Stimulated activated memory B cell treated with anti-CD40 and anti-IgM and Interleukin-4, amounts not matched to agents 10 μg/mL and 1 μg/mL and 100 μg/mL, for 72 hours (primary cell): ENCODE data around the gene TYW1.
"Not testable (repeated sequence)": the region's sequence is repeated elsewhere in the genome, so short reads cannot be mapped to it uniquely, and the experiment has no call there.

Experiments
- ATAC-seq: fragments of 150-1000 bp; cut with Tn5 transposase; 2 replicates; pipeline ENCODE4 v1.10.0; 2021
- H3K27ac Mint-ChIP-seq: one replicate; pipeline ENCODE4 v1.8.0; 2022; ENCODE audit warnings: mild to moderate bottlenecking, mixed read lengths
- H3K27me3 Mint-ChIP-seq: one replicate; pipeline ENCODE4 v1.8.0; 2022; ENCODE audit warnings: mixed read lengths
- H3K36me3 Mint-ChIP-seq: one replicate; pipeline ENCODE4 v1.8.0; 2022; ENCODE audit warnings: mixed read lengths
- H3K4me1 Mint-ChIP-seq: one replicate; pipeline ENCODE4 v1.8.0; 2022; ENCODE audit warnings: mixed read lengths
- H3K4me3 Mint-ChIP-seq: one replicate; pipeline ENCODE4 v1.8.0; 2022; ENCODE audit warnings: mild to moderate bottlenecking, moderate library complexity, mixed read lengths
- H3K9me3 Mint-ChIP-seq: one replicate; pipeline ENCODE4 v1.8.0; 2022; ENCODE audit warnings: mixed read lengths

Gene TYW1

DNA sequence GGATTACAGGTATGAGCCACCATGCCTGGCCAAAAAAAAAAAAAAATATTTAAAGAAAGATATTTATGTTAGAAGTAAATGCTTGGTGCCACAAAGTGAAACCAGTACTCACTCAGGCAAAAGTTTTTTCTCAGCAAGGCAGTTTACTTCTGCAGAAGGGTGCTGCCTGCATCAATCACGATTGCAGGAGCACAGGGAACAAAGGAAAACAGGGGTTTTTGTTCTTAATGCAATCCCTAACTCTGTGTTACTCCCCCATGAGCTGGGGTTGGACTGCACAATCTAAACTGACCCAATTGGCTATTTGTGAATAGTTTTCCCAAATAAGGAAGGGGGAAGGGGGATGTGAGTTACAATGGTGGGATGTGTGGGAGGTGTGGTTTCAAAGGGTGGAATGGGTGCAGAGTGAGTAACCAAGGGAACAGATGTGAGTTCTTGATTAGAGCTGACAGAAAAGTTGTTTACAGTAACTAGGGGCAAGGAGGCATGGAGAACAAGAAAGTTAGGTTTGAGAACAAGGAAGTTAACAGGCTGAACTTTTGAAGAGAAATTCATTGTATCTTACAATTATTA is 255.4 kb downstream of the TYW1 start:
- Mint-ChIP-seq H3K9me3 (peaks cover 6% of the 10 kb centered on the region), H3K27ac (no peak overlapping the region), H3K4me1 (no peaks in the 10 kb centered on the region), H3K36me3 (peaks cover 44% of the 10 kb centered on the region), H3K4me3 (no peak overlapping the region), H3K27me3 (no peaks in the 10 kb centered on the region)
- ATAC-seq, result no peak

DNA sequence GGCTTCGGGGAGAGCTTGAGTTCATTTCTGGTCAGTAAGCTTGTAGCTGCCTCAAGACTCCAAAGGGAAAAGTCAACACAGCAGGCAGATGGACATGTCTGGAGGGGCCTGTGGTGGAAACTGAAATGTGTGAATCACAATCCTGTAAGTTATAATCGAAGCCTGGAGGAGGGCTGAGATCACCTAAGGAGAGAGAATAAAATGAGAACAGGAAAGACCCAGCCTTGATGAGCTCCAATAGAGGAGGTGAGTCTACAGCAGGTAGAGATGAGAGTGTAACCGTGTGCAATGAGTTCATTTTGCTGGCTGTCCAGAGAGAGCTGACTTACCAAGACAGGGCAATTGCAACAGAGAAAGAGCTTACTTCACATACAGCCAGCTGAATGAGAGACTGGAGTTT is 258.4 kb downstream of the TYW1 start:
- peaks cover 44% of the 10 kb centered on the region for H3K36me3 Mint-ChIP-seq
- H3K4me1 Mint-ChIP-seq, ATAC-seq, H3K4me3 Mint-ChIP-seq, H3K27me3 Mint-ChIP-seq, H3K9me3 Mint-ChIP-seq, H3K27ac Mint-ChIP-seq: not testable (repeated sequence)

DNA sequence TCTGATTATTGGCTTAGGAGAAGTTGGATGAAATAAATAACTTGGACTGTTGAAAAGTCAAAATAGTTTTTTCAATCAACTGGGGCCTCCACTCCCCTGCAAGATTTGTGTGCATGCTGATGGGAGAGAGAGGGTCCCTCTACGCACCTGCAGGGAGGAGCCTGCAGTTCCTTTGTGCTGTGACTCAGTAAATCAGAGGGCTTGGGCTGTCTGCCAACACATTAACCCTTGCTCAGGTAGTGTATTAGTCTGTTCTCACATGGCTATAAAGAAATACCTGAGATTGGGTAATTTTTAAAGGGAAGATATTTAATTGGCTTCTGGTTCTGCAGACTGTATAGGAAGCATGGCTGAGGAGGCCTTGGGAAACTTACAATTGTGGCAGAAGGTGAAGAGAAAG is 261.1 kb downstream of the TYW1 start:
- not testable (repeated sequence) for H3K27ac Mint-ChIP-seq, H3K9me3 Mint-ChIP-seq, H3K27me3 Mint-ChIP-seq, H3K4me3 Mint-ChIP-seq, ATAC-seq, H3K4me1 Mint-ChIP-seq
- peaks cover 44% of the 10 kb centered on the region for H3K36me3 Mint-ChIP-seq

- not testable (repeated sequence) for H3K4me3 Mint-ChIP-seq, ATAC-seq, H3K4me1 Mint-ChIP-seq, H3K27ac Mint-ChIP-seq, H3K9me3 Mint-ChIP-seq, H3K27me3 Mint-ChIP-seq
- H3K36me3 Mint-ChIP-seq, result peaks cover 45% of the 10 kb centered on the region
Observed at GRCh38 chr7:67259363-67259762, 262.7 kb downstream of the TYW1 start.

DNA sequence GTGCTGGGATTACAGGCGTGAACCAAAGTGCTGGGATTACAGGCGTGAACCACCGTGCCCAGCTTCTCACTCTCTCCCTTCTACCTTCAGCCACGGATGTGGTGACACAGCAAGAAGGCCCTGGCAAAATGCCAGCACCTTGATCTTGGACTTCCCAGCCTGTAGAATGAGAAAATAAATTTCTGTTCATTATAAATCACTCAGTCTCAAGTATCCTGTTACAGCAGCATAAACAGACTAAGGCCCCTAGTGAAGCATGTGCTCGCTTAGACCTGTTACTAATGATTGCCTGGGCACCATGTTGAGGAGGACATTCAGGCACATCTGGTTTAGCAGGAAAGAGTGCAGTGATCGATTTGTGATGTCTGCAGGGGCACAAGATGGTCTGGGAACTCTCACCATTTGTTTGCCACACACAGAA is 263.5 kb downstream of the TYW1 start:
- H3K27me3 Mint-ChIP-seq, H3K27ac Mint-ChIP-seq, ATAC-seq, H3K4me1 Mint-ChIP-seq, H3K9me3 Mint-ChIP-seq, H3K4me3 Mint-ChIP-seq: not testable (repeated sequence)
- peaks cover 49% of the 10 kb centered on the region for H3K36me3 Mint-ChIP-seq

DNA sequence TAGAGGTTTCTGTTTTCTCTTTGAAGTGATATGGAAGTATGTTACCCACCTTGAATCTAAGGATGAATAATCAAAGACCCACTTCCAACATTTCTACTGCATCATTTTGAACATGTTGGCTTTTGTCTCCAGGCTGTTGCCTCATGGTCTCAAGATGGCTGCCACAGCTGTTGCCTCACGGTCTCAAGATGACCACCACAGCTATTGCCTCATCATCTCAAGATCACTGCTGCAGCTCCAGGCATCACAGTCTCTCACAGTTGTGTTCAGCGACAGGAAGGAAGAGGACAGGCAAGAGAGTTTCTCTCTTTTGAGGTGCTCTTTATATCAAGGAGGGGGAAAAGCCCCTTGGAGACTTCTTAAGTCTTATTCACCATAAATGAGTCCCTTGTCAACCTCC is 267.4 kb downstream of the TYW1 start:
- H3K27me3 Mint-ChIP-seq, H3K27ac Mint-ChIP-seq, H3K4me3 Mint-ChIP-seq, ATAC-seq, H3K4me1 Mint-ChIP-seq, H3K9me3 Mint-ChIP-seq: not testable (repeated sequence)
- peaks cover 45% of the 10 kb centered on the region for H3K36me3 Mint-ChIP-seq

GRCh38 chr7:67266070-67266469 is 269.4 kb downstream of the TYW1 start:
- H3K27ac Mint-ChIP-seq, ATAC-seq, H3K9me3 Mint-ChIP-seq, H3K4me1 Mint-ChIP-seq, H3K4me3 Mint-ChIP-seq, H3K27me3 Mint-ChIP-seq: not testable (repeated sequence)
- peaks cover 31% of the 10 kb centered on the region for H3K36me3 Mint-ChIP-seq

GRCh38 chr7:67267914-67268313 is 271.3 kb downstream of the TYW1 start:
- H3K27ac Mint-ChIP-seq, result no peak overlapping the region
- H3K36me3 Mint-ChIP-seq, result peaks cover 19% of the 10 kb centered on the region
- no peaks in the 10 kb centered on the region for H3K4me1 Mint-ChIP-seq
- no peaks in the 10 kb centered on the region for H3K9me3 Mint-ChIP-seq
- H3K4me3 Mint-ChIP-seq, result no peak overlapping the region
- ATAC-seq, result no peak
- no peaks in the 10 kb centered on the region for H3K27me3 Mint-ChIP-seq

DNA sequence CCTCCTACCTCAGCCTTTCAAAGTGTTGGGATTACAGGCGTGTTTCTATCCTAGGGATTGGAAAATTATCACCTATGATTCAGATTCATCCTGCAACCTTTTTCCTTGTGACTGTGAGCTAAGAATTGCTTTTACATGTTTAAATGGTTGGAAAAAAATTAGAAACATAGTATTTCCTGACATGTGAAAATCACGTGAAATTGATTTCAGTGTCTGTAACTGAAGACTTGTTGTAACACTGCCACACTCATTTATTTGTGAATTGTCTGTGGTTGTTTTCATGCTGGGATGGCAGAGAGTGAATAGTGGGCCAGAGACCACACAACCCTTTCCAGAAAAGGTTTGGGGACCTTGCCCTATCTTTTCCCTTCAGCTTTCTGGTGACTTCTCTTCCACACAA is 273.3 kb downstream of the TYW1 start:
- H3K36me3 Mint-ChIP-seq, ATAC-seq, H3K4me3 Mint-ChIP-seq, H3K27me3 Mint-ChIP-seq, H3K27ac Mint-ChIP-seq, H3K4me1 Mint-ChIP-seq, H3K9me3 Mint-ChIP-seq: not testable (repeated sequence)
